SW 1271 (cell line): Measurements from ENCODE around the gene TNPO2.
"Not testable (repeated sequence)": the region's sequence is repeated elsewhere in the genome, so short reads cannot be mapped to it uniquely, and the experiment has no call there.

ENCODE experiments used
- DNase-seq, 2 experiments: peaks; one replicate each; lab custom pipeline; 2025; lab: John Stamatoyannopoulos, UW

The TNPO2 gene

GRCh38 chr19:12736995-12737834 lies 13.5 kb upstream of the TNPO2 start, which contains the start of gene GET3:
GET3 (plus strand) TSS chr19:12737497; CDS start chr19:12737506, 9 bp downstream.
- DNase-seq: peak; percentile 97 to 100

- peak in 1 of 2 experiments; percentile 61 for DNase-seq
These were observed 9.9 kb upstream of the TNPO2 start for GRCh38 chr19:12733369-12734214.

GRCh38 chr19:12731337-12731736 lies 7.6 kb upstream of the TNPO2 start:
- no peak for DNase-seq

- no peak for DNase-seq
These were observed 6.3 kb upstream of the TNPO2 start for GRCh38 chr19:12730064-12730463.

DNA sequence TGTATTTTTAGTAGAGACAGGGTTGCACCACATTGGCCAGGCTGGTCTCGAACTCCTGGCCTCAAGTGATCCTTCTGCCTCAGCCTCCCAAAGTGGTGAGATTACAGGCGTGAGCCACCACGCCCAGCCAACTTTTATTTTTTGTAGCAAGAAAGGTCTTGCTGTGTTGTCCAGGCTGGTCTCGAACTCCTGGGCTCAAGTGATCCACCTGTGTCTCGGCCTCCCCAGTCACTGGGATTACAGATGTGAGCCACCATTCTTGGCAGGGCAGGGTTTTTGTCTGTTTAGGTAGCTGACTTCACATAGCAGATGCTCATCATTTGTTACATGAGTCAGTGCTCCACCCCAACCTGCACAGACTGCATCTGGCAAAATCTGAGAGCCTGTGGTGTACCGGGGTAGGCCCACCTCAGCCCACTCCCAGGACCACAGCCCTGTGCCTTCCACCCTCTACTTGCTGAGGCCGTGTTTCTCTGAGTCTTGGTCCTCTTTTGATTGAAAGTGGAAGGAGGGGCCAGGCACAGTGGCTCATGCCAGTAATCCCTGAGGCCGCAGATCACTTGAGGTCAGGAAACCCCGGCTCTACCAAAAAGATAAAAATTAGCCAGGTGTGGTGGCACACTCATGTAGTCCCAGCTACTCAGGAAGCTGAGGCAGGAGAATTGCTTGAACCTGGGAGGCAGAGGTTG lies 4.2 kb upstream of the TNPO2 start:
- no peak for DNase-seq

GRCh38 chr19:12726988-12727316 lies 3.2 kb upstream of the TNPO2 start:
- DNase-seq: no peak

GRCh38 chr19:12725612-12726011 lies 1.9 kb upstream of the TNPO2 start:
- DNase-seq: not testable (repeated sequence)

DNA sequence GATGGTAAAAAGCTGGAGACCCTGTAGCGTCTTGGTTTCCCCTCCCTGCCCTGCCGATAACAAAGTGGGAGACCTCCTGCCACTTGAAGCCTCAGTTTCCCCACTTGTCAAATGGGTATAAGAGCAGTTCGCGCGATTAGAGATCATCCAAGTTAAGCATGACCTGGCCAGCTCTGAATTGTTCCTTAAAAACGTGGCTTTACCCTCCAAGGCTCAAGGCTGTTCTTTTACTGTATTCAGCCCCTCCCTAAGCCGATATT lies 421 bp downstream of the TNPO2 start:
- DNase-seq: no peak

DNA sequence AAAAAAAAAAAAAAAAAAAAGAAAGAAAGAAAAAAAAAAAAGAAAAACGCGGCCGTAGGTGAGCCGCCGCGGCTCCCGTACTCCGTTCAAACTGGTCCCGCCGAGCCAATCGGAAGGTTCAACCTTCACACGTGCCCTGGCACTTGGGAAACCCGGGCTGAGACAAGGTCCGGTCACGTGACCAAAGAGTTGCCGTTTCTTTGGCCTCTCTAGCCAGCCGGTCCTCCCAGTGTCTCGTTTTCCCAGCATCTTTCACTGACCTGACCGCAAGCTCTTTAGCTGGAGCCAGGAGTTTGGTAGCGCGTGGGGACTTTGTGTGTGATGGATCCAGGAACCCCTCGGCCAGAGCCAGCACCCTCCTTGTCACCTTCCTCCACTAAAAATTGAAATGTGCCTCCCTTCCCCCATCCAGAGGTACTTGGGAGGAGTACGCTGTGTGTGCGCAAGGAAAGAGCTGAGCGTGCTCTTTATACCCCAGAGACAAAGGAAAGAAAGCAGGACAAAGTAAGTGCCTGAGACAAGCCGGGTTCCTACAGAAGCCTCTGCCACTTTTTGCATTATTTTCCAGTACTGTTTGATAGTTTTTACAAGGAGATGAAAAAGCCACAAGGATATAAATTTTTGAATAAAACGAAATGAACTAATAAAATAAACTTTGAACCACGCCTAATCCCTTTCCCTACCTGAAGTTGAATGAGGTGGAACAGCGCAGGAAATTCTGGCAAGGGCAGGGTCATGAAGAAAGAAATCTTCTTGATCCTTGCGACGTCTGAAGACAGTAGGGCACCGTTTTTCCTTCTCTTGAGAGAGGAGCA lies 959 bp downstream of the TNPO2 start:
- DNase-seq: peak; percentile 93 to 96

DNA sequence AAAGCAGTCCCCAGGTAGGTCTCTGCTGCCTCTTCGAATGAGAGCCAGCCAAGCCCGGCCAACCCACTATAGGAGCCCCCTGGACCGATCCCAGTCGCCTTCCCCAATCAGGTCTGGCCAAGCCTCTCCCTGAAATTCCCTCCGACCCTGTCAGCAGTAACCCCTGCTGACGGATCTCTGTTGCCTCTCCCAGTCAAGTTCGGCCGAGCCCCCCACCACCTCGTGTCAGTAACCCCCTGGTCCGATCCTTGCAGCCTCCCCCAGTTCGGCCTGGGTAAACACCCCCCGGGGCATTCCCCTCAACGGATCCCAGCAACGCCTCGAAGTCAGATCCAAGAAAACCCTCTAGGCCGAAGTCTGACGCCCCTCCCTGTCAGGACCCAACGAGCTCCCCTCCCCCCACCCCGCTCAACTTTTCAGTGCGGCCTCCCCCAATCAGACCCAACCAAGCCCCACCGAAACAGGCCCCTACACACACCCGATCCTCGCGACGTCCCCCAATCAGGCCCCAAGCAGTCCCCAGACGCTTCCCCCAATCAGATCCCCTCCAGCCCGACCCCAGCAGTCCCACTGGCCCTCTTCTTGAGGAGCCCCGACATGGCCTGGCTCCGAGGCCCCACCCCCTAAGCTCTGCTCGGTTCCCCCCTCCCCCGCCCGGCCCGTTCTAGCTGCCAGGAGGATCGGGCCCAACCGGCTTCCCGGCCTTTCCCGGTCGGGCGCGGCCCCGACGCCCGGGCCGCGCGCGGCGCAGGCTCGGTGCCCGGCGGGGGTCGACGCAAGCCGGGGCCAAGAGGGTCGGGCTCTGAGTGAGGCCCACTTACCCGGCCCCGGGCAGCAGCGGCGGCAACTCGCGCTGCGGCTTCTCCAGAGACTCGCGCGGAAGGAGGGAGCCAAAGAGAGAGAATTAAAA lies 1.8 kb downstream of the TNPO2 start:
- no peak for DNase-seq

DNA sequence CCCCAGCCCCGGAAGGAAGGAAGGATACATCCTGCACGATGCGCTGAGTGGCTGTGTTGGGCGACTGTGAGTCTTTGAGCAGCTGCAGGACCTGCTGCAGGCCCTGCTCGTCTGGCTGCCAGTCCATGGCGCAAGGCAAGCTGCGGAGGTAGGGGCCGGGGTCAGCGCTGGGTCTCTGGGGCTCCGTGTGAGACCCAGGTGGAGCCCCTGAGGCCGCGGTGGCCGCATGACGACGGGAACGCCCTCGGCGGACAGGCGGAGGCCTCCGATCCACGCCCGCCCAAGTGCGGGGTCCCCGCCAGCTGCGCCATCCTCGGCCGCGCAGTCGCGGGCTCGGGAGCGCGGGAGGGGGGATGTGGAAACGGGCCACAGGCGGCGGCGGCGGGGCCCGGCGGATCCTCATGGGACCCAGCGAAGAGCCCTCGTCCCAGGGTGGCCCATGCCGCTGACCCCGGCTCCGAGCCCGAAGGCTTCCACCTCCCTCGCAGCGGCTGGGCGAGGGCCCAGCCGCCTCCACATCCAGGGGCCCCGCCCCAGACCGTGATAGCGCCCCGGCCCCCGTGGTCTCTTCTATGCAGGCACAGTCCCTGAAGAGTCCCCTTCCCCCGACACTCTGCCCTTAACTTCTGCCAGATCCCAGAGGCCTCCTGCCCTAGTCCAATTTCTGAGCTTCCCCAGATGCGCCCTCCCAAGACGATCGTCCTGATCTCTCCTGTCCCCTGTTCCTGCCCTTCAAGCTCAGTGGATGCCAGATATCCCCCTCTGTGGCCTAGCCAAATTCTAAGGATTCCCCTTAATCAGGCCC lies 2.7 kb downstream of the TNPO2 start:
- no peak for DNase-seq

DNA sequence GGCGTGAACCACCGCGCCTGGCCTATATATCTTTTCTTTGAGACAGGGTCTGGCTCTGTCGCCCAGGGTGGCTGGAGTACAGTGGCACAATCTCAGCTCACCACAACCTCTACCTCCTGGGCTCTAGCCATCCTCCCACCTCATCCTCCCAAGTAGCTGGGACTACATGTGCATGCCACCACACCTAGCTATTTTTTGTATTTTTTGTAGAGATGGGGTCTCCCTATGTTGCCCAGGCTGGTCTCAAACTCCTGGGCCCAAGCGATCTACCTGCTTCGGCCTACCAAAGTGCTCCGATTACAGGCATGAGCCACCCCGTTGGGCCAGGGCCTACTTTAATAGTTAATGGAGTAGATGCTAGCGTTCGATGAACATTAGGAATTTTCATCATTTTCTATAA lies 3.4 kb downstream of the TNPO2 start:
- no peak for DNase-seq

- no peak for DNase-seq
These were observed 7.8 kb downstream of the TNPO2 start for GRCh38 chr19:12715929-12716328.

DNA sequence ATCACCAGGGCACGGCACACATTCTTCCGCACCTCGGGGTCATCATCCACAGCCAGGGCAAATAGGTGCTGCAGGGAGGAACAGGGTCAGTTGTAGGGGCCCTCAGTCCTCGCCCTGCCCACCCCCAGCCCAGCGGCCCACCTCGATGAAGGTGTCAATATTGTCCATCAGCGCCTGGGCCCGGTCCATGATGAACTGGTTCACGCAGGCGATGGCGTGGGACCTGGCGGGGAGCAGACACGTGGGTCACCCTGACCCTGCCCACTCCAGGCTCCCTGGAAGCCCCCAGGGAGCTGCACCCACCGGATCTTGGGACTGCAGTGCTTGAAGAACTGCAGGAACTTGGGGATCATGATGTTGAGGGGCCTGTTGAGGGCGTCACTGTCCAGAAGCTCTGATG lies 8.6 kb downstream of the TNPO2 start:
- no peak for DNase-seq

DNA sequence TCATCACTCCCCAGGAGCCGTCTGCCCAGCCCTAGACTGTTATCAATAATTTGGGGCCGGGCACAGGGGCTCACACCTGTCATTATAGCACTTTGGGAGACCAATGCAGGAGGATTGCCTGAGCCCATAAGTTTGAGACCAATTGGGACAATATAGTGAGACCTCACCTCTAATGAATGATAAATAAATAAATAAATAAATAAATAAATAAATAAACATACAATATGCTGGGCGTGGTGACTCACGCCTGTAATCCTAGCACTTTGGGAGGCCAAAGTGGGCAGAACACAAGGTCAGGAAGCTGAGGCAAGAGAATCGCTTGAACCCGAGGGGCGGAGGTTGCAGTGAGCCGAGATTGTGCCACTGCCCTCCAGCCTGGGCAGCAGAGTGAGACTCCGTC lies 10.4 kb downstream of the TNPO2 start:
- not testable (repeated sequence) for DNase-seq

DNA sequence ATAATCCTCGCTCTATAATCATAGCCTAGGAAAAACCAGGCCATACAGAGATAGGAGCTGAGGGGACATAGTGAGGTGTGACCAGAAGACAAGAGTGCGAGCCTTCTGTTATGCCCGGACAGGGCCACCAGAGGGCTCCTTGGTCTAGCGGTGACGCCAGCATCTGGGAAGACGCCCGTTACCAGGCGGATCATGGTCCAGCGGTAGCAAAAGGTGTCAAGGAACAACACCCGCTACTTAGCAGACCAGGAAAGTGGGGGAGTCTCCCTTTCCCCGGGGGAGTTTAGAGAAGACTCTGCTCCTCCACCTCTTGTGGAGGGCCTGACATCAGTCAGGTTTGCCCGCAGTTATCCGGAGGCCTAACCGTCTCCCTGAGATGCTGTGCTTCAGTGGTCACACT lies 11.7 kb downstream of the TNPO2 start:
- not testable (repeated sequence) for DNase-seq

DNA sequence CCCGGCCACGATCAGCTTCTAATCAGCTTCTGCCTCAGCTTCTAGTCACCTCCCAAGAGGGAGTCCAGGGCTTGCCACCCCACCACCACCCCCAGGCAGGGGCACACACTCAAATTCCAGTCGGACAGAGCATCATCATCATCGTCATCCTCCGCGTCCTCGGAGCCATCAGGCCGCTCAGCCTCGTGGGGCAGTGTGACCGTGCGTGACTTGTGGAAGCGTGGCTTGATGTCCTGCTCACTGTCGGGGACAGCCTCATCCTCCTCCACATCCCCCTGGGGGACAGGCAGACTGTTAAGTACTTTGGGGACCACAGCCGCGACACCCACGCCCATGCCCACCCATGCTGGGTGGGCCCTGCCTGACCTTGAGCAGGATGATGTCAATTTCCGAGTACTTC lies 12.5 kb downstream of the TNPO2 start:
- DNase-seq: no peak

DNA sequence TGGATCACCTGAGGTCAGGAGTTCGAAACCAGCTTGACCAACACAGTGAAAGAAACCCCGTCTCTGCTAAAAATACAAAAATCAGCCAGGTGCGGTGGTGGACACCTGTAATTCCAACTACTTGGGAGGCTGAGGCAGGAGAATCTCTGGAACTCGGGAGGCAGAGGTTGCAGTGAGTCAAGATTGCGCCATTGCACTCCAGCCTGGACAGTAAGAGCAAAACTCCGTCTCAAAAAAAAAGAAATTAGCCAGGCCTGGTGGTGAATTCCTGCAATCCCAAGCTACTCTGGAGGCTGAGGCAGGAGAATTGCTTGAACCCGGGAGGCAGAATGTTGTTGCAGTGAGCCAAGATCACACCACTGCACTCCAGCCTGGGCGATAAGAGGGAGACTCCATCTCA lies 15.1 kb downstream of the TNPO2 start:
- DNase-seq: no peak

GRCh38 chr19:12706332-12706718 lies 17.4 kb downstream of the TNPO2 start:
- DNase-seq: no peak
